GM12878 (cell line): ENCODE data around the gene PCSK6. TPM values are rescaled to one million over a fixed set of nuclear protein-coding genes. Genes with fewer than 3 reads are reported as not detected.

Source experiments
- ATAC-seq: fragments of 200-7000 bp; cut with Tn5 transposase; 3 replicates; pipeline ENCODE4 v1.9.1; 2020; ENCODE audit warnings: mild to moderate bottlenecking, moderate library complexity
- BruUV-seq: library from RNA; stranded (reverse); fragments of 400-500 nt; replicated peaks from 2 replicates; lab custom pipeline; 2021; lab: Mats Ljungman, UMichigan
- CTCF ChIA-PET: fragments of 300-600 bp; sonication (Branson Sonifier 250); formaldehyde crosslinking; extraction: SDS; loops from one replicate; lab custom pipeline; 2021; ENCODE audit warnings: inconsistent platforms; lab: Yijun Ruan, JAX
- POLR2A ChIA-PET: fragments of 350-600 bp; formaldehyde crosslinking; extraction: SDS; loops from one replicate; lab custom pipeline; 2021; ENCODE audit warnings: inconsistent platforms; lab: Charles Lee
- RAD21 ChIA-PET: fragments of 300-600 bp; sonication (Branson Sonifier 250); formaldehyde crosslinking; loops from one replicate; lab custom pipeline; 2023; ENCODE audit warnings: antibody characterized with exemption; ENCODE audit not compliant: unreplicated experiment; lab: Charles Lee
- SMC1A ChIA-PET: fragments of 300-600 bp; sonication (Branson Sonifier 250); formaldehyde crosslinking; loops from one replicate; lab custom pipeline; 2023; ENCODE audit not compliant: unreplicated experiment, uncharacterized antibody; lab: Charles Lee
- DNase-seq: peaks from one replicate; pipeline ENCODE4 v3.0.0-alpha.2; 2011; ENCODE audit warnings: low read depth, low spot score
- FAIRE-seq: peaks from 3 replicates; lab custom pipeline; 2011; peaks lifted over from hg19 to GRCh38; lab: Jason Lieb, UNC
- H2AFZ ChIP-seq: 2 replicates; pipeline ENCODE4 v1.6.0; 2011; ENCODE audit warnings: low read depth, low read length, control low read depth; ENCODE audit not compliant: control insufficient read depth
- H3K27ac ChIP-seq: 2 replicates; pipeline ENCODE4 v1.5.1; 2011; ENCODE audit warnings: control low read depth; ENCODE audit not compliant: control insufficient read depth, insufficient read depth
- H3K27me3 ChIP-seq, 2 experiments: replicated peaks in 1 of 2; 2 replicates each; pipeline versions ENCODE4 v1.6.0 to v1.6.1; 2011; ENCODE audit warnings: low read length in 1 of 2; ENCODE audit not compliant: control insufficient read depth in 2 of 2, insufficient read depth in 2 of 2
- H3K36me3 ChIP-seq, 2 experiments: 2 replicates each; pipeline ENCODE4 v1.5.1; 2011; ENCODE audit warnings: low read length in 1 of 2; ENCODE audit not compliant: control insufficient read depth in 2 of 2, insufficient read depth in 2 of 2
- H3K4me1 ChIP-seq: 2 replicates; pipeline ENCODE4 v1.6.1; 2011; ENCODE audit warnings: mild to moderate bottlenecking, low read length, moderate library complexity, mixed read lengths; ENCODE audit not compliant: control insufficient read depth, insufficient read depth
- H3K4me2 ChIP-seq: 2 replicates; pipeline ENCODE4 v1.6.0; 2011; ENCODE audit warnings: control low read depth; ENCODE audit not compliant: control insufficient read depth, insufficient read depth
- H3K4me3 ChIP-seq: fragments of 200-600 bp; sonication (generic); 2 replicates; pipeline ENCODE4 v1.5.1; 2016
- H3K79me2 ChIP-seq: 2 replicates; pipeline ENCODE4 v1.6.0; 2011; ENCODE audit warnings: low read length; ENCODE audit not compliant: control insufficient read depth, insufficient read depth
- H3K9ac ChIP-seq: 2 replicates; pipeline ENCODE4 v1.8.0; 2011; ENCODE audit warnings: low read length, control low read depth, mixed read lengths; ENCODE audit not compliant: control insufficient read depth, insufficient read depth
- H3K9me3 ChIP-seq: replicated peaks from 3 replicates; pipeline ENCODE4 v1.5.1; 2011; ENCODE audit warnings: mild to moderate bottlenecking, low read length; ENCODE audit not compliant: control insufficient read depth, insufficient read depth
- H4K20me1 ChIP-seq: 2 replicates; pipeline ENCODE4 v1.6.0; 2011; ENCODE audit not compliant: control insufficient read depth, insufficient read depth
- KDM1A ChIP-seq: fragments of 200-600 bp; sonication (generic); IDR thresholded peaks from 2 replicates; pipeline ENCODE4 v1.6.1; 2016; ENCODE audit warnings: borderline replicate concordance
- MAX ChIP-seq: IDR thresholded peaks from 2 replicates; pipeline ENCODE4 v1.6.1; 2012; ENCODE audit warnings: low read depth, low read length, improper control_type of control experiment
- SMAD5 ChIP-seq: IDR thresholded peaks from 2 replicates; pipeline ENCODE4 v1.6.1; 2016; ENCODE audit warnings: antibody characterized with exemption, low read depth
- SMC3 ChIP-seq: IDR thresholded peaks from 2 replicates; pipeline ENCODE4 v1.6.1; 2011; ENCODE audit warnings: low read length, improper control_type of control experiment, borderline replicate concordance
- SP1 ChIP-seq: IDR thresholded peaks from one replicate; pipeline ENCODE4 v1.6.1; 2011; ENCODE audit warnings: low read depth, low read length
- STAT1 ChIP-seq: fragments of 450-650 bp; conservative IDR thresholded peaks from 2 replicates; pipeline ENCODE4 v1.6.1; 2014; ENCODE audit warnings: antibody characterized with exemption, mild to moderate bottlenecking
- ZNF687 ChIP-seq: fragments of 450-650 bp; IDR thresholded peaks from 2 replicates; pipeline ENCODE4 v1.6.1; 2017; ENCODE audit warnings: mild to moderate bottlenecking, moderate library complexity
- WGBS: methylation state at CpG from one replicate; pipeline ENCODE4 v1.1.6; 2016; ENCODE audit warnings: low lambda C conversion rate; ENCODE audit not compliant: insufficient replicate concordance, insufficient coverage; ENCODE audit errors: missing lambda C conversion rate; 5-methylcytosine and 5-hydroxymethylcytosine counted together
- in situ Hi-C: fragments of 300-500 bp; cut with MboI; formaldehyde crosslinking; loops from 9 replicates; pipeline ENCODE4 v1.14.3; 2018; ENCODE audit warnings: mixed read lengths
- intact Hi-C: fragments of 100-400 bp; cut with micrococcal nuclease; formaldehyde crosslinking; loops from one replicate; pipeline ENCODE4 v1.14.2; 2022; ENCODE audit not compliant: unreplicated experiment
- polyA plus RNA-seq, 11 experiments: library from polyadenylated mRNA; depleted of rRNA in 4 of 11; unstranded in 6 of 11; stranded (reverse) in 5 of 11; fragments of >200 nt; fragmentation: Nextera tagmentation in 4 of 11; fragmentation: Illumina TruSeq in 1 of 11; extraction: Ambion mirVana in 4 of 11; extraction: Trizol in 1 of 11; gene quantifications; 1 replicate in 1 of 11; 2 replicates in 10 of 11; pipeline versions ENCODE4 v1.2.1 to v1.2.3, GENCODE V29; 2011 to 2016; ENCODE audit warnings: inconsistent platforms in 2 of 11, missing spikeins in 2 of 11, low read depth in 1 of 11
- total RNA-seq, 4 experiments: library from RNA; depleted of rRNA in 3 of 4; stranded (reverse); fragments of >200 nt in 3 of 4; fragmentation: Illumina TruSeq in 1 of 4; extraction: Trizol in 1 of 4; gene quantifications; 2 replicates each; pipeline versions ENCODE4 v1.2.1 to v1.2.3, GENCODE V29; 2013 to 2021

The PCSK6 gene
- total and polyA plus RNA-seq, 10 of the 15 experiments (the other 5 are each of a cell fraction or from before 2014, with no cell fraction given) = 0.19 to 0.67 (median 0.25) TPM; not detected in 4

GRCh38 chr15:101262551-101262950 lies 227.0 kb downstream of the PCSK6 start:
- POLR2A ChIA-PET = interaction anchor here (0.6 to 2.0 kb wide), 3 partner anchors 13 to 18 kb away, joined by 3 to 7 read pairs (median 7); no protein-coding TSS in a partner anchor

More at GRCh38 chr15:101262551-101262950, 227.0 kb downstream of the PCSK6 start:
- Histone ChIP-seq H3K9me3 (no peaks in the 10 kb centered on the region), H3K27me3 (no peaks in the 10 kb centered on the region), H3K4me2 (no peak overlapping the region), H3K79me2 (no peaks in the 10 kb centered on the region), H3K36me3 (no peaks in the 10 kb centered on the region; a peak in 1 of 4 replicates), H2AFZ (no peak overlapping the region), H3K4me1 (peaks cover 34% of the 10 kb centered on the region), H3K9ac (no peak overlapping the region), H4K20me1 (no peaks in the 10 kb centered on the region), H3K4me3 (no peak overlapping the region), H3K27ac (no peak overlapping the region)
- WGBS = 75% methylated on average over 4 of the region's 4 CpGs
- ChIA-PET SMC1A (interaction anchor here (0.6 to 6.5 kb wide), 6 partner anchors 12 to 246 kb away, joined by 3 to 41 read pairs (median 4); no protein-coding TSS in a partner anchor), CTCF (interaction anchor here (0.7 to 4.8 kb wide), 10 partner anchors 10 to 345 kb away, joined by 3 to 18 read pairs (median 6); partner anchors contain the start of gene CHSY1), RAD21 (interaction anchor here (0.9 to 1.4 kb wide), 5 partner anchors 13 to 392 kb away, joined by 3 to 4 read pairs (median 3); no protein-coding TSS in a partner anchor)
- ATAC-seq (no peak), DNase-seq (no peak), FAIRE-seq (no peak)
- TF ChIP-seq SP1 (no peak), MAX (no peak), SMAD5 (no peak), STAT1 (no peak), SMC3 (no peak), KDM1A (no peak), ZNF687 (no peak)
- intact Hi-C loops (no loop called here), in situ Hi-C loops (loop anchor here (5.0 to 10.0 kb wide), 4 partner anchors 175 to 648 kb away; no protein-coding TSS in a partner anchor)
- no TSS peak for BruUV-seq
